ENCODE data around the gene NUDT8.
"Not testable (repeated sequence)": the region's sequence is repeated elsewhere in the genome, so short reads cannot be mapped to it uniquely, and the experiment has no call there.

DNA sequence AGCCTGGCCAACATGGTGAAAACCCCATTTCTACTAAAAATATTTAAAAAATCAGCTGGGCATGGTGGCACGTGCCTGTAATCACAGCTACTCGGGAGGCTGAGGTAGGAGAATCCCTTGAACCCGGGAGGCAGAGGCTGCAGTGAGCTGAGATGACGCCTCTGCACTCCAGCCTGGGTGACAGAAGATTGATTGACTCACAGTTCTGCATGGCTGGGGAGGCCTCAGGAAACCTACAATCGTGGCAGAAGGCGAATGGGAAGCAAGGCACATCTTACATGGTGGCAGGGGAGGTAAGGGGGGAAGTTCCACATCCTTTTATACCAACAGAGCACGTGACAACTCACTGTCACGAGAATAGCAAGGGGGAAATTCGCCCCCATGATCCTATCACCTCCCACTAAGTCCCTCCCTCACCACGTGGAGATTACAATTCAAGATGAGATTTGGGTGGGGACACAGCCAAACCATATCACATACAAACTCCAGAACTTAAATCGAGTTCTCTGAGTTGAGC, 40.8 kb downstream of the NUDT8 start:
- not testable (repeated sequence) for TF ChIP-seq EZH2 (IDR thresholded peaks at IDR 0.05); POLR2AphosphoS5 (IDR thresholded peaks at IDR 0.05; ENCODE audit: borderline replicate concordance, low read depth, low read length); FOXP2 (optimal IDR thresholded peaks at IDR 0.05; ENCODE audit: control extremely low read depth, extremely low read length, insufficient read depth)
